NCI-H446 (cell line): ENCODE results near the gene PLA1A.
"Not testable (repeated sequence)": the region's sequence is repeated elsewhere in the genome, so short reads cannot be mapped to it uniquely, and the experiment has no call there.

Source experiments
- DNase-seq, 2 experiments: peaks; one replicate each; lab custom pipeline; 2025; lab: John Stamatoyannopoulos, UW

PLA1A gene

DNA sequence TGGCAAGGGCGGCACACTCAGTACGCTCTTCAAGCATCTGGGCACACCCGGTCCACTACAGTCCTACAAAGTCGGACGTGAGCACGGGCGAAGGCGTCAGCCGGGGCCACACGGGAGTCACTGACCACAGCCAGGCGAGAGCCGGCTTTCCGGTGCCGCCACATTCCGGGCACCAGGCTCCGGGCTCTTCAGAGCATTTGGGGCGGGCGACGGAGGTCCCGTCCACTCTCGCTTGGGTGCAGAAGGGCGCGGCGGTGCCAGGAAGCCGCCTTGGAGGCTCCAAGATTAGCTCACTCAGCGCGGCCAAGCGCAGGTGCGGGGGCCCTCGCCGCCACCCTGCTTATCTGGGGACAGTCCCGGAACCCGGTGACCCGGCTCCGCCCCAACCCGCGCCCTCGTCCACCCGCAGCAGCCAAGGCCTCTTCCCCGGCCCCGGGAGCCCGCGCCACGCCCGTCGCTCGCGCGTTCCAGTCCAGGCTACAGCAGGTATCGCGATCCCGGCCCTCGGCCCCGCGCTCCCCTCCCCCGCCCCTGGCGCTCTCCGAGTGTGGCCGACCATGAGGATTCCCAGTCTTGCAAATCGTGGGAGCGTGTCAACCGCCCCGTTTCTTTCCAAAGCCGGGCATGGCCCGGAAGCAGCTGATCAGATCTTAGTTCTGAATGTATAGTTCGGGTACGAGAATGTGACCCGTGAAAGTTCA, 18.2 kb upstream of the PLA1A start, which contains the start of gene ADPRH:
TSS of gene ADPRH (plus strand) at position 127 of the 701 bp plus-strand sequence. CDS start 2,678 bp downstream, outside the sequence.
- DNase-seq, result peak in 1 of 2 experiments; percentile 13

DNA sequence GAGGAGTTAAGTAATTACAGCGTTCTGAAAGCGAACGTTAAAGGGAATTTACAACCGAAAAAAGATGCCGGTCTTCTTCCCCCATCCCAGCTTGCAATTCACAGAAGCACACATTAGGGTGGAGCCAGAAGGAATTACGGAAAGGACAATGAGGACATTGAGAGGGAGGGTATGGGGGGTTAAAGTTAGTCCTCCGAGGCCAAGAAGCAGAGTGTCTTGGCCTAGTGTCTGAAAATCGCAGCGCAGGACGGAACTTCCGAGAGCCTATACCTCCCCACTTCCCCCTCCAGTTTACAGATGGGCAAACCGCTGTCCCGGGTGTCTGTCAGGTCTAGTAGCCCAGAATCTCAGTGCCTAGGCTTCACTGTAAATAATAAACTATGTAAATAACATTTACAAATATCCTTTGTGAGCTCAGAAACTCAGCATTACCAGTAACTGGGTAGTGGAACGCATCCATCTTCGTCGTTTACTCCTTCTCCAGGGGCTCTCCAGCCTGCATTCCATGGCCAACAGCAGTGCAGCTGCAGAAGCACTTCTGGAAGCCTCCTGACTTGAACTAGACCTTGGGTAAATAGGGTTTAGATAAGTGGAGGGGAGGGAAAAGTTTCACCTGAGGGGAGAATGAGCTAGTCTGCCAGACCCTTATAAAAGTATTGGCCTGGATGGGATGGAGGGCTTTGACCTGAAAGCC, 17.5 kb upstream of the PLA1A start:
- DNase-seq, result no peak

DNA sequence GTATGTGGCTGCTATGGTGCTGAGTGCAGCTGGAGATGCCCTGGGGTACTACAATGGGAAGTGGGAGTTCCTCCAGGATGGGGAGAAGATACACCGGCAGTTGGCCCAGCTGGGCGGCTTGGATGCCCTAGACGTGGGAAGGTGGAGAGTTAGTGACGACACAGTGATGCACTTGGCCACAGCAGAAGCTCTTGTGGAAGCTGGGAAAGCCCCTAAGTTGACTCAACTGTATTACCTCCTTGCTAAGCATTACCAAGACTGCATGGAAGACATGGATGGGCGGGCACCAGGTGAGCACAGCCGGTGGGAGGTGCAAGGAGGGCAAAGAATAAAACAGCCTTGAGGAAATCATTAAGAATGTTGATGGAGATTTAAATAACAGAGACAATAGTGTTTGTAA, 15.5 kb upstream of the PLA1A start:
- no peak for DNase-seq

DNA sequence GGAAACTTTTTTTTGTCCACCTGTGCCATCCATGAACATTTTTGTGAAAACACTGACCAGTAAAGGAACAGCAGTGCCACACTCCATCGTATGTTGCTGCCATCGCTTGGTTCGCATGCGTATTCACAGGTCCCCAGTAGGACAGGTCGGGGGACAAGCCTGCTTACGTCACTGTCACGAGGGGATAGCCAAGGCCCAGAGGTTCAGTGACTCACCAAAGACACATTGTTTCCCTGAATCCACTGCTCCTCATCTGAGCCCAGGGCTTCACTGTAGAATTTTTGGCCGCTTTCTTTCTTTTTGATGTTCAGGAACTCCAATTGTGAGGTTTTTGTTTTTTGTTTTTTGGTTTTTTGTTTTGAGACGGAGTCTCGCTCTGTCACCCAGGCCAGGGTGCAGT, 12.5 kb upstream of the PLA1A start:
- no peak for DNase-seq

DNA sequence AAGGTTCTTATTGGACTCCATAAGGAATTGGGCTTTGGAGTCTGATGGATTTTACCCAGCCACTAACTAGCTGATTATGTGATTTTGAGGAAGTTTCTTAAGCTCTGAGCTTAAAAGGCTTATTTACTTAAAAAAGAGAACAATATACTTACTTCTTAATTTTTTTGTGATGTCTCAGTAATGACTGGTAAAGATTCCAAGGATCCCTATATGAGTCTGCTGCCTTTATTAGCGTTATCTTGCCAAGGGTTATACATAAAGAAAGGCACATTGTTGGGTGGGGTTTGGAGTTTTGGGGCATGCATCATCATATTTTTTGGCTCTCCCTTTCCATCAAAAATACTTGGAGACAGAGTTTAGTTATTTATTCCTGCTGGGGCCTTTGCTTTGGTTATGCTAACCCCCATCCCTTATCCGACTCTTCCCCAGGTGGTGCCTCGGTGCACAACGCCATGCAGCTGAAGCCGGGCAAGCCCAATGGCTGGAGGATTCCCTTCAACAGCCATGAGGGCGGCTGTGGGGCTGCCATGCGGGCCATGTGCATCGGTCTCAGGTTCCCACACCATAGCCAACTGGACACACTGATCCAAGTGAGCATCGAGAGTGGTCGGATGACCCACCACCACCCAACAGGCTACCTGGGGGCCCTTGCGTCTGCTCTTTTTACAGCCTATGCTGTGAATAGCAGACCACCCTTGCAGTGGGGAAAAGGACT, 11.7 kb upstream of the PLA1A start:
- DNase-seq, result no peak

DNA sequence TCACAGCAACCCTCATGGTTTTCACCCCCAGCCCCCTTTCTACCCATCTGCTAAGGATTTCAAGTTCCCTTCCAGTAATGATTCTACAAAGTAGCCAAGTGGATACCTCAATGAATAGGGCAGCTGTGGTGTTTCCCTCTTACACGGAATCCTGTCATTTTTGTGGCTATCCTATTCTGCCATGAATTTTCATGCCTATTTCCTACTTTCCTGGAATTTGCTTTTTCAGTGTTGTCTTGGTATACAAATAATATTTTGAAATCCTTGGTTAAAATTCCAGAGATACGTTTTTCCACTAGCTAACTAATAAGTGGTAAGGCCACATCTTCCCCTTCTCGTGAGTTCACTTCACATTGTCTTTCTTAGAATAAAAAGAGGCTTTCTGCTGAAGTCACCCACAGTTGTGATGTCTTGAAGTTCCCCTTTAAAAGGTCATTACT, 10.9 kb upstream of the PLA1A start:
- no peak for DNase-seq

DNA sequence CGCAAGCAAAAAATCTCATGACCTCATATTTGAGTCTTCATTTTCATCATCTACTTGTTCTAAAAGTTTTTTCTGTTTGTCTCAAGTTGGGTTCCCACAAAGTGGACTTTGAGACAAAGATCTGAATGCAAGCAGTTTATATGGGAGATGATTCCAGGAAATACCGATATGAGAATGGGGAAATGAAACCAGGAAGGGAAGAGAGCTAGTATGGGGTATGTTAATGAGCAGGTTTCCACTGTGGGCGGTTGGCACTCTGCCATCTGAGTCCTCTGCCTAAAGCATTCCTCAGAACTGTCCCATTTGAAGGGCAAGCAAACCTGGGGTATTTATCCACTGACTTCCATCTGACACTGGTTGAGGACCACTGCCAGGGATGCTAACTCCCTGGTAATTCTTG, 9.6 kb upstream of the PLA1A start:
- DNase-seq, result no peak

DNA sequence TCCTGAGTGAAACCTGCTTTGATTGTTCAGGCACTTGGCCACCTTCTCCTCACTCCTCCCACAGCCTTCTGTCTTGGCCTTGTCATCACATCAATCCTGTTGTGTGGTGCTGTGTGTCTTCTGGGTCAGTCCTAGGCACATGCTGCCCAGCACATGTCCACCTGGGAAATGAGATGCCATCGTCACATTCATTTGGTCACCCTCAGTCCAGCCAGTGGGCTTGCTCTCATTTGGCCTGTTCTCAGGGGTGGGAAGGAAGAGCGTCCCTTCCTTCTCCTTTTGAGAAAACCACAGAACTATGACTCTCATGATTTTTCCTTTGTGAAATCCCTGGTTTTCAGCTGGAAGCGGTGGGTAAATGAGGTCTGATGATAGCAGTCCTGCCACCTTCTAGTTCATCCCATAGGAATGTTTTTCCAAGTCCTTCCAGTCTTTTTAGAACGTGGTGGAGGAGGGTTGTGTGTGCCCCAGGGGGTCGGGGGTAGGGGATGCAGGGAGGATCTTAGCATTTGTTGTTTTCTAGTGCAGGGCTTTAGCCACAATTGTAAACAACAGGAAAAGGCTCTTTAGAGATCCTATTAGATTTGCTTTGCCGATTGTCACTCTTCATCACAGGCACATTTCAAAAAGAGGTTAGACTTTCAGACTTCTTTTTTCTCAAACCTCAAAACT, 8.4 kb upstream of the PLA1A start:
- no peak for DNase-seq

DNA sequence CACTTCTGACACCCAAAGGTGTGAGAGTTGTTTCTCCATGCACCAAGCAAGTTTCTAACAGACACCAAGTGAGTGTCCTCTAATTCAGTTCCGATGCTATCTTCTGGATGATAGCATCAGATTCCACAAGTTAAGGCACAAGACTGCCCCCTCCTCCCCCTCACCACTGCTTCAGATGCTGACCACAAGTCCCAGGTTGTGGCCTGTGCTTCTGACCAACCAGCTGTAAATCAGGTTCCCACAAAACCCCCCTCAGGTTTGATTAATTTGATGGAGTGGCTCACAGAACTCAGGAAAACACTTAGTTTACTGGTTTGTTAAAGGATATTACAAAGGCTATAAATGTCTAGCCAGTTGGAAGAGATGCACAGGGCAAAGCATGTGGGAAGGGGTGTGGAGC, 7.0 kb upstream of the PLA1A start:
- no peak for DNase-seq

DNA sequence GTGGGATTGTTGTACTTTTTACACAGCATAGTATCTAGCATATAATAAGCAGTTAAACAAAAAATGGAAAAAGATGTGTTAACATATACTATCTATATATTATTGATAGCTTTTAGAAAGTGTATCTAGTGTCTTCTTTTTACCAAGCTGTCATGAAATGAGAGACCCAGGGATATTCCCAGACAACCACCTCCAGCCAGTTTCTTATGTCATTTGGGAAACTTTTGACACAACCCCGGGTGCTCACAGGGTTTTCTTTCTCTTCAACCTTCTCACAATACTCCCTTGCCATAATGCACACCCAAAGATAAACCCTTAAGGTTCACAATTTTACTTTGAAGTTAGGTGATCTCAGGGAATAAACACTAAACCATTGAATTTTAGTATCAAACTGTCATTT, 4.8 kb upstream of the PLA1A start:
- no peak for DNase-seq

DNA sequence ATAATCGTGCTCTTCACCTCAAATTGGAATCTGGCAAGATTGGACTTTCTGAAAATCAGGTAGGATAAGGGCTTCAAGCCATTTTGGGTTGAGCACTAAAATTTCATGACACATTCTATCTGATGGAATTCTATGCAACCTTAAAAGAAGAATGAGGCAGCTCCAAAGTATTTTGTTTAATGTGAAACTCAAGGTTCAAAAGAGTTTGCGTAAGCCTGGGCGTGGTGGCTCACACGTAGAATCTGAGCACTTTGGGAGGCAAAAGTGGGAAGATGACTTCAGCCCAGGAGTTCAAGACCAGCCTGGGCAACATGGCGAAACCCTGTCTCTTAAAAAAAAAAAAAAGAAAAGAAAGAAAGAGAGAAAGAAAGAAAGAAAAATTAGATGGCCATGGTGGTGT, 3.6 kb upstream of the PLA1A start:
- DNase-seq, result no peak

DNA sequence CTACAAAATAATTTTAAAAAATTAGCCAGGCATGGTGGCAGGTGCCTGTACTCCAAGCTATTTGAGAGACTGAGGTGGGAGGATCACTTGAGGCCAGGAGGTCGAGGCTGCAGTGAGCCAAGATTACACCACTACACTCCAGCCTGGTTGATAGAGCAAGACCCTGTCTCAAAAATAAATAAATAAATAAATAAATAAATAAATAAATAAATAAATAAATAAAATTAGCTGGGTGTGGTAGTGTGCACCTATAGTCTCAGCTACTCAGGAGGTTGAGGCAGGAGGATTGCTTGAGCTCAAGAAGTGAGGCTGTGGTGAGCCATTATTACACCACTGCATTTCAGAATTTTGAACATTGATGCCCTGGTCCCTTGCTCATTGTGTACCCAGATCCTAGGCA, 2.8 kb upstream of the PLA1A start:
- DNase-seq, result not testable (repeated sequence)

DNA sequence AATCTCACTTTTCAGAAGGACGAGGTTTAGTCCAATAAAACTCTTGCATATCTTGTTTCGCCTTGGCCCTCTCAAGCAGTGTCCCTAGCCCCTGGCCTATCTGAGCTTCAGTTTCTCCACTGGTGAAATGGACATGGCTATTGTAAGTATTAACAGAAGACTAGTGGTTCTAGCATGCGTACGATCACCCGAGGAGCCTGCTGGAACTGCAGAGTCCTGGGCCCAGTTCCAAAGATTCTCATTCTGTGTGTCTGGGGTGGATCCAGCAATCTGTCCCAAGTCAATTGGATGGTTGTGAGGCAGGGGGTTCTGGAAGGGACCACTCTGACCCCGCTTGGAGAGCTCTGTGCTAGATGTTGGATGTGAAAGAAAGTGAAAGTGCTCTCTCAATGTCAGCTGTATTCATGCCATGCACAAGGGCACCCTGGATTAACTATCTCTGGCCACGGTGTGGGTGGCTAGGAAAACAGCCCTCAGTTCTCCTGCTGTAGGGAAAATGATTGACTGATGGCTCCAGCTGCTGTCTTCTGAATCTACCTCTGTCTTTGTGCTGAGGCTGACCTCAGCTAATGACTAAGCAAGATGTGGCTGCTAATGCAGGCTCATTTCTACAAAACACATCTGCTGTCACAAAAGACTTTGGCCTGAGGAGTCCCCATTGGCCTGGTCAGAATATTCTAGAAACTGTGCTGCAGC, 1.9 kb upstream of the PLA1A start:
- DNase-seq, result peak in 1 of 2 experiments; percentile 31

DNA sequence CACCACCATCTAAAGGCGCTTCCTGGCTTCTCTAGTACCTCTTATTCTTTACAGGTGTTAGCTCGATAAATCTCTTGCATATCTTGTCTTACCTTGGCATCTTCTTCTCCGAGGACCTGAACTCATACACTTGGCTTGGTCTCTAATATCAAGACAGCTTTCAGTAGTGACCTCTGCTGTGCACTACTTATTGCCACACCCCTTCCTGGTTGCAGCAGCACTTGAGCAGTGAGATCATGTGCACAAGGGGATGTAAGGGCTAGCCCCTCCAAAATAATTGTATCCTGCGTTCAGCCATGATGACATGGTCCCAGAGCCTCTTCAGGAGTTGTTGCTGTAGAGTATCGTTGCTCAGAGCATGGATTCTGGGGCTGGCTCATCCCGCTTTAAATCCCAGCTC, 1.3 kb upstream of the PLA1A start:
- DNase-seq, result no peak

DNA sequence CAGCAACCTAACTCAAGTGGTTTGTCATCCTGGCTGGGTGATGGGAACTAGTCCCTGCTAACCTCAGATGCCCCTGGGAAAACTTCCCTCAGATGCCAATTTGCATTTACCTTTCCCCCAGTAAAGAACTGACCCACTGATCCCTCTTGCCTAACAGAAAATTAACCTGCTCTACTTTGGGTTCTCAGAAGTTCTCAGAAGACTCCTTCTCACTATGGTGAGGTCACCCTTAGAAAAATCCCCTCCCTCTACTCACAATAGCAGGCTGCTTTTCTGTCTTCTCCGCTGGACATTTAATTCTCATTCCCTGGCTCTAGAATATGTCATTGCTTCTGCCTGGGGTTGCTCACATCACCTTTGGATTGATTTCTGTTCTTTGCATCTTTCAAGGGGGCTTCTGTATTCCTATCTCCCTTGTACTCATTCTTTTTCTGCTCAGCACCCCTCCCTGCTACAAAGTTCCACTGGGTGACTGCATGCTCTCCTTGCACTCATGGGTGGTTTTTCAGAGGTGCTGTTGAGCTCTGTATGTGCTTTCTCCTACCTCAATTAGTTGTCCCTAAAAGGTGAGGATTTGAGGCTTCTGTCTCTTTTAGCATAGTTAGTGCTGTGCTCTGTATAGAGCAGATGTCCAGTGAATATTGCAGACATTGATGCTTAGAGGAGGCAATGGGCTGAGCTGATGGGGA, 869 bp downstream of the PLA1A start:
- DNase-seq, result no peak

DNA sequence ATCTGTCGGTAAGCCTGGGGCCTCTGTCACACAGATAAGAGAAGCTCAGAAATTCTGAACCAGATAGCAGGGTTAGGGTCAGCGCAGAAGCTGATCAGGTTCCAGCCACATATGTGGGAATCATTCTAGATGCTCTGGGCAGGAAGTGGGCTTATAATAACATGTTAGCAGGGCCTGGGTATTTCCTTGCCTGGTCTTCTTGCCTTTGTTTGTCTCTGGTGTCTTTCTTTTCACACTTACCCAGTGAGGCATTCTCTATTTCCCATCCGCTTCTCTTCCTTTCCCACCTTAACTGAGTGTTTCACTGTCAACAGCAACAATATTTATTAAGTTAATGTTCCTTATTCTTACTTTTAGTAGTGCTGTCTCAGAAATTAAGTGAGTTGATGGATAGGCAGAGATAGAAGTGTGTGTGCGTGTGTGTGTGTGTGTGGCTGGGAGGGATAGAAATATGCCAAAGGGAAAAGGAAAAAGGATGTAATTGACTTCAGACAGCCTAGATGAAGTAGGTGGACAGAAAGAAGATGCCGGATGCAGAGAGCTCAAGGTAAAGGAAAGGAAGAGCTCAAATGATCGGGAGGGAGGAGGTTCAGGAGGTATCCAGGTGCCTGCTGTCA, 2.0 kb downstream of the PLA1A start:
- no peak for DNase-seq

DNA sequence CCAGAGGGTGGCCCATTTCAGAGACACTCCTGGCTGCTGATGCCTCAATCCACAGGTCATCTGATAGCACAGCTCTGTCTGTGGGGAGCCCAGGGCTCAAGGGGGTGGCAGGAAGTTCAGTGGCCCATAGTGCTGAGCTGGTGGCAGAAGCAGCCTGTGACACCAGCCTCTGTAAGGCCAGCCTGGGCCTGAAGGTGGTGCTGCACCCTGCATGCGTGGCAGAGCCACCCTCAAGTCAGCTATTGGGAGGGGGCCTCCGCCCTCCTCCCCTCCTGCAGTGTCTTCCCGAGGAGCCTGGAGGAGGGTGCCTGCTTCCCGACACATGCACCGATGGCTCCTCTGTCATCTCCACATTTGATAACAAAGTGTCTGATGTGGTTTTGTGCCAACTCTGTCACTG, 3.0 kb downstream of the PLA1A start:
- DNase-seq, result peak in 1 of 2 experiments; percentile 11

DNA sequence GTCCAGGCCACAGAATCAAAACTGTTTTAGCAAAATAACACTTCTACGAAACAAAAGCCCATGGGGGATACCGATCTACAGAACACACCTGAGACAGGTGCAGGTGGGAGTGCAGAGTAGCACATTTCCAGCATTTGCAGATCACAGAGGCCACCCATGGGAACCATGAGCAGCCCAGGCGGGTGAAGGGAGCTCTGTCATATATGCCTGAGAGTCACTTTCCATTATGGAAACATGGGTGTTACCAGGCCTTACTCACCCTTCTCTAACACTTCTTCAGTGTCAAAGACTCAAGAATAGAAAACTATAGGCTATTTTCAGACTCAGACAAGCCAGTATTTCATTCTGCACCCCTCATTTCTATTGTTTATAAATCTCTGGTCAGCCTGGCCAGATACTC, 3.5 kb downstream of the PLA1A start:
- no peak for DNase-seq

DNA sequence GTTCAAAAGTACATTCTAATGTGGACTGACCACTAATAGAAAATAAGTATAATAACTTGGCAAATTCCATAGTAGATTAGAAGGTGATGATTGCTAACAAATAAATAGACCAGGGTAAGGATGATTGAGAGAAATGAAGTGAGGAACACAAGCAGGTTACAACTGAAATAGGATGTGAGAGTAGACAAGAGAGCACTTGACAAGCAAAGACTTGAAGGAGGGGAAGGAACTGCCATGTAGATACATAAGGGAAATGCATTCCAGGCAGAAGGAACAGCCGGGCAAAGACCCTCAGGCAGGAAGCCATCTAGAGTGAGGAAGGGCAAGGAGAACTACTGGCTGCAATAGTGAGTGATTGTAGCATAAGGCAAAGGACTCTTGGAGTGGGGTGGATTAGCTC, 5.0 kb downstream of the PLA1A start:
- no peak for DNase-seq

DNA sequence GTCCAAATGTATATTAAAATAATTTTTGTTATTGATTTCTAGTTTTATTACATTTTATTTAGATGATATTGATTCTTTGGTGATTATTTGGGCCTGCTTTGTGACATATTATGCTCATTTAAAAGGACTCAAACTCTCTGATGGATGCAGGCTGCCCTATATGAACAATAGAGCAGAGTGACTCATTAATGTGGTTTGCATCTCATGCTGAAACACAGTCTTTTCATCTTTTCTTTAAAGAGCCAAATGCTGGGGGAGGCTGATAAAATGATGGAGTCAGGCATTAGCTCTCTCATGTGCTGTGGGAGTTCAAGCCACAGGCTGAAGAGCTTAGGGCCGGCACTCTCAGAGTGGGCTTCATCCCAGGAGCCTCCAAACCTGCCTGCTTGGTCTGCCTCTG, 7.2 kb downstream of the PLA1A start:
- DNase-seq, result no peak
